Fibroblast of gingiva (primary cell): ENCODE measurements around the gene PDE4D.

Experiments used
- DNase-seq: peaks from one replicate; pipeline ENCODE4 v3.0.0-alpha.2; 2011; ENCODE audit warnings: low read depth

The PDE4D gene

DNA sequence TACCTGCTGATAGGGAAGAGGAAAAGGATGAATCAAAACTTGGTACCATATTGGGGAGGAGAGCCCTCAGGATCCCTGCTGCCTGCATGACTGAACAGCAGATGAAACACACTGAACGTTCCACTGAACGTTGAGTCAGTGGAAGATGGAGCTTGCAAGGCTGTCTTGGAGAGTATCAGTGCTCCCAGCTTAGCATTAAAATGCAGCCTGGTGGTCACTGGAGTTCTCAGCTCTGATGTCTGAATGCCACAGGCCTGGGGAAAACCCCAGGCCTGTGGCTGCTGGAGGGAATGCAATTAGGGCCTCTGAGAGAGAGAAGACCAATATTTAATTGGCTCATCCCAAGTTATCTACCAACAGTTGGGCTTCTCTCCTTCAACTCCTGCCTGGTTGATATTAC lies 54.5 kb downstream of the PDE4D start:
- no peak for DNase-seq

DNA sequence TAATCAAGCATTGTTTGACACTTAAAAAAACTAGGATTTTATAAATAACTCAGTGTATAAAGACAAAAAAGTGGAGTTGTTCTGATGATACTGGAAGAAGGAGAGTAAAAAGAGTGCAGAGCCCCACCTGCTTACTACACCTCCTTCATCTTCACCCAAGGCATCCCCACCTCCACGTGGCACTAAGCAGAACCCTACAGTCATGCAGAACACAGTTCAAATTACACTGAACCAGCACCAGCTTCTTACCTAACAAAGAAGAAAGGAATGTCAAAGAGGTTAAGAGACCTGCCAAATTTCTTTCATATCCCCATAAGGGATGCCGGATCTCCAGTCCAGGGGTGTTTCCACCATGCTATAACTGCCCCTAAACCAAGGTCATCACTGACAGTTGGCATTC lies 55.5 kb downstream of the PDE4D start:
- DNase-seq = no peak

DNA sequence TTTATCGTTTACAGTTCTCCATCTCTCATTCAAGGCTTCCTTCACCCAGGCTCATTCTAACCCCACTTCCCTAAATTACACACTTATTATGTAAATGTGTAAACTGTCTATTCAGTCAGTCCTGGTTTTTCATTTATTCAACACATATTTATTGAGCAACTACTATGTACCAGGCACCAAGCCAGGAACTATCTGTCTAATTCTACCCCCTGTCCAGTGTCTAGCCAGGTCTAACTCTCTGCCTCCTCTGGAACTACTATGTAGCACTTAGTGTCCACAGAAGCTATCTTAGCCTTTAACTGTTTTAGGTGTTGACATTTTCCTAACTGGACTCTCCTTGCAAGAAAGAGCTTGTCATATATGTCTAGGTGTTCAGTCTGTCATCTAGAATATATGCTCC lies 56.5 kb downstream of the PDE4D start:
- DNase-seq = no peak

DNA sequence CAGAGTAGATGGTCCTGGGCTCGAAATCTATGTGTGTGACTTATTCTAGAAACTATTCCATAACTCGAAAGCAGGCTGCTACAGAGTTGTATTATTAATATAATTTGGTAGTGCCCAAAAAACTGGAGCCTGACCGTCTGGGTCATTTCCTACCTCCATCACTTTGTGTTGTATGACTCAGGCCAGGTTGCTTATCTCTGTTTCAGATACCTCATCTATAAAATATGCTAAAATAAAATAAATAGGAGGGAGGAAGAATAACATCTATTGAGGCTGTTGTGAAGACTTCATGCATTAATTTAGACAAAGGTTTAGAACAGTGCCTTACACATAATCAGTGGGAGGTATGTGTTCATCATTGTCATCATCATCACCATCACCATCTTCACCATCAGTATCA lies 57.7 kb downstream of the PDE4D start:
- DNase-seq = no peak

DNA sequence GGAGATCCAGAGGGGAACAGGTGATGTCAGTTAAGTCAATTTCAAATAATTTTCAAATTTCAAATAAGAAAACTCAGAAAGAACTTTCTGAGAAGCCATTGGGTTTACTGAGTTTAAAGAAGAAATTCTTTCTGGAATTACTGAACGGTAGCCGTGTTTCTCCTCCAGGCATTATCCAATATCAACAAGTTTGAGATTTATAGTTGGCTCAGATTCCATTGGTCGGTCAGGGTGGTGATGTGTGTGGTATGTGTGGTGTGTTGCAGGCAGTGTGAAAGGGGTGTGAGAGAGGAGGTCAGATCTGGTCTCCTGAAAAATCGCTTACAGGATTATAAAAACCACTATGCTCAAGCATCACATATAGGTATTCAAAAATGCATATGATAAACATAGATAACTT lies 60.1 kb downstream of the PDE4D start:
- DNase-seq = no peak

DNA sequence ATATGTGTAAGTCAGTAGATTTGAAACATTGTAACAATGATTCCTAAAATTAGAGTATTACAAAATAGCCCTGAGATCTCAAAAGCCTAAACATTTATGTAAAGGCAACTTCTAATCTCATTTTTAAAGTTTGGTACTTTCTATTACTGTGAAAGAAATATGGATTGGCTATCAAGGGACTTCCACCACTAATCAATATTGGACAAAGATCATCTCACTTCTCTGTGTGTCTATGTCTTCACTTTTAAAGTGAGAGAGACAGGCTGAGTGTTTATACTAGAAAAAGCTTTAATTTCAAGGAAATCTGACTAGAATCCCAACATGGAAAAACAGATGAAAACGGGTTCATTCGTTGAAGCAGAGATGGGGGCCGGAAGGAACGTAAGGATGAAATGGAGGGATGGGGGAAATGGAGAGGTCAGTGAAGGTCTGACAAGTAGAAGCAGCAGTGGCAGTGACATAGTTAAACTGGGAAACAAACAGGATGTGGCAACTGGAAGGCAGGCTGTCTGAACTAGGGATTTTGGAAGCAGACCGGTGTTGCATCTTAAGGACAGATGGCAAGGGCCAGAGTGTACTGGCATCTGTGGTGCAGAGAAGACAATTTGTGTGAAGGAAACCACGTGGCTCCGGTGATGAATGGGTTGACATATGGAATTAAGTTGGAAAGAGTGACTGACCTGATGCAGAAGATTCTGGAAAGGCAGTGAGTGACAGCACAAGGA lies 60.8 kb downstream of the PDE4D start:
- DNase-seq = no peak

DNA sequence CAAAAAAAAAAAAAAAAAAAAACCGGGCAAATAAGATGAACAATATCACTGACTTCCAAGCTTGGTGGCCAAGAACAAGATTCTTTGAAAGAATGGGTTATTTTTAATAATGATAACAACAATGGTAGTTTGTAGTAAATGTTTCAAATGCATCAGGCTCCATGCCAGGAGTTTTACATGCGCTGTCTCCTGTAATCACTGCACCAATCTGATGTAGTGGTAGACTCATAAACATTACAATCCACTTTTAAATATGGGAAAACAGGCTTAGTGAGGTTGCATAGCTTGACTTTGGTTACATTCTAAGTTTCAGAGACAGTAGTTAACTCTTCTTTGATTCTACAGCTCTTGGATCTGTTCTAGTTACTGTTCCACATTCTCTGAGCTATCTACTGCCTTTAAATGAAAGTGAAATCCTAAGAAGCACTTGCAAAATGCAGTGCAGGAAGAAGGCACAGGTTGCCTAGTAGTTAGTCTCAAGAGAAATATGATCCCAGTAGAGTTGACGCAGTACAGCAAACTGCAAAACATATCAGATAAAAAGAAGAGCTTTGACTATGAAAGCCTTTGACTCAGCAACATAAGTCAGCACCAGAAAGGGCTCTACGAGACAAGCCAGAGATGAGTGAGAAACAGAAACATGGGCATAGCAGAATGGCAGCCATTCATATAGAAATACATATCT lies 62.1 kb downstream of the PDE4D start:
- DNase-seq = no peak

DNA sequence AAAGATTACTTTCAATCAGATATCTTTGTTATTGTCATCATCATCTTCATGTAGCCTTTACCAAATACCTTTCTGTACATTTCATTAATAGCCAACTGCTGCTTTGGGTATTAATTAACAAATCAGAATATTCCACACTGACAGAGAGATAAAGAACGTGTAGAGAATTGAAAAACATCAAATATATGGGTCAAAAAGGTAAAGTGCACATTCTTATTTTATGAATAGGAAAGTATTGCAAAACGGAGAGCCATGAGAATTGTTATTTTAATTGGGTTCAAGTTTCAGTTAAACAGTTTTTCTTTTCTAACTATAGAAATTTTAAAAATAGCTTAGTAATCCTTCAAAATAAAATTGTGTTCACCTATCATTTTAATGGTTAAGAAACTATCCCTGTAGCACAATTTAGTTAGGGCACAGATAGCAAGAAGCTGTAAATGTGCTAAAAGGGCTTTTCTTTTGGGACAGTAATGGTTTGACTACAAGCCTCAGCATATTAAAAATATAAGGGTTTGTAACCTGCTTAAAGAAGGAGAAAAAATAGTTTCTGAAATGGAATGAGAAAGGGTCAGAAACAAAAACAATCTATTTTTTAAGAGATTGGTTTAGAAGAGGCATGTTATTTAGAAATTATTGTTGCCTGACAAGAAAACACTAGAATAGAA lies 62.9 kb downstream of the PDE4D start:
- DNase-seq = no peak

DNA sequence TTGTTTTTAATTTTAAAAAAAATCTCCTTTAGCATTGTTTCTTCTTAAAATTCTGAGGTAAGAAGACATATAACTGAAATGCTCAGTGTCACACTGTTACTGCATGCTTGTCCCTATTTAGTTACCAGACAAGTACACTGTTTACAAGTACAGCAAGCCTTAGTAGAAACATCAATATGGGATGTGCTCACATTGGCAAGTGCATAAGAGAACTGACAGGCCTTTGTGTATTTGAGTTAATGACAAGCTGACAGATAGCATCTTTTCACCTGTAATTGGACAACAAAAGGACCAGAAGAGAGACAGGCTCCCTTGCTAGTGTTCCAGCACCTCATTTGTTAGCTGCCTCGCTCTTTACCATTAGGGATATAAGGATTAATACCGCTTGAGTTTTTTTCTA lies 63.6 kb downstream of the PDE4D start:
- DNase-seq = no peak

DNA sequence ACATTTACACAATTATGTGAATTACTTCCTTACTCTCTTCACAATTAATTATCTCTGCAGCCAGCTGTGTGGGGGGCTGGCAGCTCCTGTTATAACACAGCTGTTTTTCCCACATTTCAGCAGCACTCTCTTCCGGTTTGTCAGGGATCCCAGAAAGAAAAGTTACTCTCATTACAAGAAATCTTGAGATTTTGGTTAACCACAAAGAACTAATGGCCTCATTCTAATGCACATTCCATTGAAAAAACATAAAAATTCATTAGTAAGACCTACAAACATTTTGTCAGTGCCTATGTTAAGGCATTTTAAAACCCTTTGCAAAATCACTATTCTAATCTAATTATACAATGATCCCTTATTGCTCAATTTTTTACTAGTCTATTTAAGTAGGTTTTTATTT lies 64.1 kb downstream of the PDE4D start:
- DNase-seq = peak; percentile 82

DNA sequence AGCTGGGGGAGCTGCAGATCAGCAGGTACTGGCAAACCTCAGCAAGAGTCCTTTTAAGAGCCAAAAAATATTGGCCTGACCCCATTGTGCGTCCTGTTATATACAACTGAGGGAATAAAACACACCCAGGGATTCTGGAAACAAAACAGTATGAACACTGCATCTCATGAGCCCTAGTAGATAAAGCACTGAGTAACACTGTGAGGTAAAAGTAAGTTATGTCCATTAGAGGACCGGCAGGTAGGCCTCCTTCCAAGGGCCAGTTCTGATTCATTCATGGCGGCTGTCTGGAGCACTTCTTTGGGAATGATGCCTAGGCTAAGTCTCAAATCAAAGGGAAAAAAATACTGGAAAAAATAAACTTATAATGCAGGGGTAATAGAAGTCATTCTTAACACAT lies 64.9 kb downstream of the PDE4D start:
- DNase-seq = no peak

DNA sequence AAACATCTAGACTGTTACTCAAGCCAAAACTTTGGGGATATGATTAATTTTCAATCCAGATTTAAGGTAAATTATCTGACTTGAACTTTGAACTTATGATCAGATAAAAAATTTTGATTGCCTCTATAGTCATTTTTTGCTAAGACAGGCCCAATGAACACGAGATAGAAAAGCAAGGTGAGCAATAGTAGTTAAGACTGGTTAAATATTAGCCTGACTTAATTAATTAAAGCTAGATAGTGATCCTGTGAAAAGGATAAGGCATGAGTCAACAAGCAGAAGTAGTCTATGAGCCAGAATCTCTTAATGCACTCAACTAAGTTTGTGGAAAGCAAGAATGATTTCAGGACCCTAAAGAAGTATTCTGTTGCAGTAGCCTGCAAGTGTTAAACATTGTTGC lies 66.5 kb downstream of the PDE4D start:
- DNase-seq = no peak

DNA sequence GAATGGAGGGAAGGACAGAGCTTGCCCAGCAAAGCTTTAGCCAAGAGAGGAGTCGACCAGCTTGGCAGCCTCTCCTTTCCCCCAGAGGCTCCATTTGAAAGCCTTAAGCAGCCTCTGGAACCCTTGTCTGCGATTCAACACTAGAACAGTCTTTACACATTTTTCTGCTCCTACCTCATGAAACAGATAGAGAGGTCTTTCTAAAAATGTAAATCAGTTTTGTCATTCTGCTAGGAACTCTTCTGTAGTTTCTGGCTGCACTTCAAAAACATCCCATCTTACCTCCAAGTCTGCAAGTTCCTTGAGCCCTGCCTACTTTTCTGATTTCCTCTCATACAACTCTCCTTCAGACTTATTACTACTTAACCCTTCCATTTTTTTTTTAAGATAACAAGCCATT lies 70.1 kb downstream of the PDE4D start:
- no peak for DNase-seq

DNA sequence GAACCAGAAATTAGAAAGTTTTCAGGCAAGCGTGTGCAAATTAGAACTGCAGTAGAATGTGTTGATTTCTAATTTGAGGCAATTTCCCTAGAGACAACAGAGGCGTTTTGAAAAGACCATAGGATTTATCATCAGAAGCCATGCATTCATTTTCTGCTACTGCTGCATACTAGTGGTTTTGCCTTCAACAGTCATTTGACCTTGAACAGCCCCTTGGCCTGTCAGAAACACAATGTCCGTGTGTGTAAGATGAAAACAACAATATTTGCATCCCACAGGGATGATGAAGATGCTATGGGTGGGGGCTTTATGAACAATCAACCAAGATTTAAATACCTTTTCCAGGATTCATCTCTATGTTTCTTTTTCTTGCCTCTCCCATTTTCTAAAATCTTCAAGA lies 73.7 kb downstream of the PDE4D start:
- DNase-seq = no peak

DNA sequence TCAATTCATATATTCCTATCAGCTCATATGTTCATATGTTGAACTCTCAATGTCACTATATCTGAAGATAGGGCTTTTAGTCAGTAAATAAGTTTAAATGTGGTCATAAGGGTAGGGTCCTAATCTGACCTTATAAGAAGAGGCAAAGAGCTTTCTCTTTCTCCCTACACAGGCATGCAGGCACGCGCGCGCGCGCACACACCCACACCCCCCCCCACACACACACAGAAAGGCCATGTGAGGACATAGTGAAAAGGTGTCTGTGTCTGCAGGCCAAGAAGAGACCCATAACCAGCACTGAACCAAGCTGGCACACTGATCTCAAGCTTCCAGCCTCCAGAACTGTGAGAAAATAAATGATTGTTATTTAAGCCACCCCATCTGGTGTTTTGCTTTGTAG lies 76.0 kb downstream of the PDE4D start:
- no peak for DNase-seq

DNA sequence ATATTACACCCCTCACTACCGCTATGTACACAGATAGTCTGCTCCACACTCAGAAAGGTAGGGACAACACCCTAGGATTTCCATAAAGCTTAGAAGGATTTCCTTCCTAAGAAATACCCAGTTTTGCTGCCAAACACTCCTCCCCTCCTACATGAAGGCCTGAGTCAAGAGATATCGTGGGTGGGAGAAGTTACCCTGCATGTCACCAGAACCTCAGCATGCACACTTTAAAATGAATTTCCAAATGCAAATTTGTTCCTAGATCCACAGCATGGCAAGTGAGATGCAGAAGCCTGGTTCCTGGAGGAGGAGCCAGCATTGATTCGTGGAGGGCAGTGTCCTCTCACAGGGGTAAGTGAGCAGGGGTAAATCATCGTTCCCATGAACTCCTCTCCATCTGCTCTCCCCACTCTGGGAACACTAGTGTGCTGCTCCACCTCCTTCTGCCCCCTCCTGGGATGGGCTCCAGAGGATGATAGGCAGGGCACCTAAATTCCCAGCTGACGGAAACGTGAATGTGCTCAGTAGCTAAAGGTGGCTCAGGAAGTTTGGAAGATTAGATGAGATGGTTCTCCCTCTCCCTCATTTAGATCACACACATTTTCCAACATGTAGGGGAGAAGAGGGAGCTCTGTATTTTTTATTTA lies 76.7 kb downstream of the PDE4D start:
- no peak for DNase-seq

DNA sequence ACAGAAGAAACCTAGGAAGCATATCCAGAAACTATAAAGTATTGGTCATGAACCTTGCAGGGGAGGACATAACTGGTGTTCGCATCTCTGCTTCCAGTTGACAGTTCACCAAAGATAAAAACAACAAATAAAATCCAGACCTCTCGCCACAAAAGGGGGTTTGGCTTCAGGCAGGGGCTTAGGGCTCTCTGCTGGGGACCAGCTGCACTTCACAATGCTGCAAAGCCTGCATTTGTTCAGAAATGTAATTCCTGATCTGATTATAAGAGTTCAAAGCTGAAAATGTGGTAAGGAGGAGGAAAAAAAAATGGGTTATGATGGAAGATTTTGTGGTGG lies 79.0 kb downstream of the PDE4D start:
- DNase-seq = no peak

DNA sequence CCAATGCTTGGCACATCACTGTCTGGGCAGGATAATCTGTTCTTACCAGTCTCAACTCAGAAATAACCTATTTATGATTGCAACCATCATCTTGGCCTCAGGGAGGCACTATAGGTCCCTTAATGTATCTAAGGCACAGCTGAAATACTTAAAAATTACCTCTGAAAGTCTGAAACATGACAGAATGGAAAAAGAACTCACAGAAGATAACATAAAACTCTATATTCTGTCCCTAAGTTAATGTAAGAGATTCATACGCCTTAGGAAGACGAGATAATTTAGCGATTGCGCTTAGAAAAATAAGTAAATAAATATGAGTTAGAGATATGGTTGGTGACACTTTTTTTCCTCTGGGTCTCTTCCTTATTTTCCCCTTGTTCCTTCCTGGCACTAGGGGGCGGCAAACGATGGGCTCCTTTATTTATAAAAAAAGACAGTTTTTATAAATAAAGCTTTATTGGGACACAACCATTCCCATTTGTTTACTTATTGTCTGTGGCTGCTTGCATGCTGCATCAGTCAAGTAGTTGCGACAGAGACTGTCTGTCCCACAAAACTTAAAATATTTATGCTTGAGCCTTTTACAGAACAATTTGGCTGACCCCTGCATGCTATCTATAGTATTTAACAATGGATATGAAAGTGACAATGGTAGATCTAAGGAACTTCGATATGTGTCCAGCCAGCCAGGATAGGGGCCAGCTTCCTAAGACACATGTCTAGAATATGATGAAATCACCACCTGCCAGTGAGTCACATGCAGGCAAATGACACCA lies 79.6 kb downstream of the PDE4D start:
- peak; percentile 52 for DNase-seq

DNA sequence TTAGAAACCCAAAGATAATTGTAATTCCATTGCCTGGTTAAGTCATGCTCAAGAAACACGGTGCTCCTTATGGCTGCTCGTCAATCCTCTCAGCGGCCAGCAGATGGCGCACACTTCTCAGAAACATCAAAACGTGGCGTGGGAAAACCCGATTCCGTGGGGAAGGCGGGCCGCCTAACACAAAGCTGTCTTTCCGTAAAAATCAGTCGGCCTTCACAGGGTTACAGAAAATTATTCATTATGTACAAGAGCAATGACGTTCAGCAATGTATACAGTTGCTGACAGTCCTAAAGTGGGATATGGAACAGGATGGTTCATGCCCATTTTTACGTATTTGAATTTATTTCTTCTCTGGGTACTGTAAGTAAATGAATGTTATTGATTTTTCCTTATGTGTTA lies 83.5 kb downstream of the PDE4D start:
- peak; percentile 64 for DNase-seq

DNA sequence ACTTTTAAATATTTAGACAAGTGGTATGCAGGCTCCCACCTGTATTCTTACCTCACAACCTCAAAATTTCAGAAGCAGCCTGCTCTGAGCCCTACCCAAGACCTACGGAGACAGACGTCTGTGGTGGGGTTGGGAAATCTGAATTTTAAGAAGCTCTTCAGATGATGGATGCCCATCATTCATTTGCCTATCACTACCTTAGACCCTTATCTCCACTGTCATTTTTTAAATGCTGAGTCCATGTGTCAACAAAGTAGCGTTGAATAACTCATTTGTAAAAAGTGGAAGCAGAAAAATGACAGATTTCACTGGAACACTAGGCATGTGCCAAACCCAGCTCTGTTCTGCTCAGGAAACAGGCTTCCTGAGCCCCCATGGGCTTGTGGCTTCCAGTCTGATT lies 85.7 kb downstream of the PDE4D start:
- DNase-seq = no peak

DNA sequence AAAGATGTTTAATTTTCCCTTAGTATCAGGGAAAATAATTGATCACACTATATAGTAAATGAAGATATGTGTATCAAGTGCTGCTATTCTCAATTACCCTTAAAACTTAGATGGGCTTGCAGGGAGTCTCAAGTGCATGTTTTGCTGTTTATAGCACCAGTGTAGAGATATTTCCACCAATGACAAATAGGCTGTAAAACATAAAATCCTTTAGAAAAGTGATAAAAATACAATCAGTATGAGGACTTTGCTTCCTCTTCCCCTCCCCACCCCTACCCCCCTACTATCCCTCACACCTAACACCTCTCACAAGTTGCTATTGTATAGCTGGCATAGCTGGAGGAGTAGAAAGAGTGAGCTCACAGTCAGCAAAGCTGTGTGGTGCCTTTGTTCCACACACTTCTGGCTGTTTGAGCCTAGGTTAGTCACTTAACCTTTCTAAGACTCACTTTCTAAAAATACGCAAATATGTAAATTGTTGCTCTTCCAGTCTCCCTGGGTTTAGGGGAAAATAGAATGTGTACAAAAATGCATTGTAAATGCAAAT lies 93.1 kb downstream of the PDE4D start:
- no peak for DNase-seq
